Right atrium auricular region (tissue), 2 donors: ENCODE data around the gene SAP30L. TPM values are rescaled to one million over a fixed set of nuclear protein-coding genes. Genes with fewer than 3 reads are reported as not detected.

ENCODE experiments used
- DNase-seq: peaks from one replicate; pipeline ENCODE4 v3.0.0-alpha.2; 2019; ENCODE audit warnings: low spot score
- H3K27ac ChIP-seq, 2 donors: fragments of 200-600 bp; sonication (generic); 1 replicate in 1 of 2; 2 replicates in 1 of 2; pipeline ENCODE4 v1.5.1; 2016 to 2019
- H3K27me3 ChIP-seq, 2 donors: fragments of 200-600 bp; sonication (generic); one replicate each; pipeline versions ENCODE4 v1.5.1 to v1.6.0; 2017 to 2019
- H3K36me3 ChIP-seq: fragments of 200-600 bp; sonication (generic); one replicate; pipeline ENCODE4 v1.5.1; 2016
- H3K4me1 ChIP-seq, 2 donors: fragments of 200-600 bp; sonication (generic); one replicate each; pipeline versions ENCODE4 v1.5.1 to v1.6.0; 2017 to 2019
- H3K4me3 ChIP-seq, 2 donors: fragments of 200-600 bp; sonication (generic); 1 replicate in 1 of 2; 2 replicates in 1 of 2; pipeline ENCODE4 v1.5.1; 2017 to 2019; ENCODE audit warnings: mild to moderate bottlenecking in 1 of 2, moderate library complexity in 1 of 2
- H3K9me3 ChIP-seq, 2 donors: fragments of 200-600 bp; sonication (generic); one replicate each; pipeline ENCODE4 v1.5.1; 2019
- total RNA-seq, 2 donors: library from RNA; depleted of rRNA; stranded (reverse); fragments of >200 nt; gene quantifications; one replicate each; pipeline ENCODE4 v1.1.0, GENCODE V29; 2016
- TF ChIP-seq, protein P1 (sequence below), 2 donors: fragments of 200-600 bp; sonication (generic); IDR thresholded peaks; one replicate each; pipeline ENCODE4 v1.5.1; 2019; ENCODE audit warnings: antibody characterized with exemption in 2 of 2

Gene SAP30L
- total RNA-seq, 2 donors from 2014 or later = 17.1 to 18.9 TPM

DNA sequence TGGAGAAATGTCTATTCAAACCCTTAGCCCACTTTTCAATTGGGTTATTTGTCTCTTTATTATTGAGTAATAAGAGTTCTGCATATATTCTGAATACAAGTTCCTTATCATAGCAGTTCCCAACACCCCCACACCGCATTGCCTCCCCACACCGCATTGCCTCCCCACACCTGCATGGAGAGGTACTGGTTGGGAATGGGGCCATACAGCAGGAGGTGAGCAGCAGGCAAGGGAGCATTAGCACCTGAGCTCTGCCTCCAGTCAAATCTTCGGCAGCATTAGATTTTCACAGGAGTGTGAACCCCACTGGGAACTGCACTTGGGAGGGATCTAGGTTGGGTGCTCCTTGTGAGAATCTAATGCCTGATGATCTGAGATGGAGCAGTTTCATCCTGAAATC lies 10.6 kb upstream of the SAP30L start:
- Histone ChIP-seq H3K27ac (no peak overlapping the region), H3K4me3 (no peak overlapping the region), H3K27me3 (no peaks in the 10 kb centered on the region), H3K4me1 (no peaks in the 10 kb centered on the region), H3K9me3 (no peaks in the 10 kb centered on the region), H3K36me3 (peaks cover 7% of the 10 kb centered on the region)
- TF ChIP-seq, protein P1, sequence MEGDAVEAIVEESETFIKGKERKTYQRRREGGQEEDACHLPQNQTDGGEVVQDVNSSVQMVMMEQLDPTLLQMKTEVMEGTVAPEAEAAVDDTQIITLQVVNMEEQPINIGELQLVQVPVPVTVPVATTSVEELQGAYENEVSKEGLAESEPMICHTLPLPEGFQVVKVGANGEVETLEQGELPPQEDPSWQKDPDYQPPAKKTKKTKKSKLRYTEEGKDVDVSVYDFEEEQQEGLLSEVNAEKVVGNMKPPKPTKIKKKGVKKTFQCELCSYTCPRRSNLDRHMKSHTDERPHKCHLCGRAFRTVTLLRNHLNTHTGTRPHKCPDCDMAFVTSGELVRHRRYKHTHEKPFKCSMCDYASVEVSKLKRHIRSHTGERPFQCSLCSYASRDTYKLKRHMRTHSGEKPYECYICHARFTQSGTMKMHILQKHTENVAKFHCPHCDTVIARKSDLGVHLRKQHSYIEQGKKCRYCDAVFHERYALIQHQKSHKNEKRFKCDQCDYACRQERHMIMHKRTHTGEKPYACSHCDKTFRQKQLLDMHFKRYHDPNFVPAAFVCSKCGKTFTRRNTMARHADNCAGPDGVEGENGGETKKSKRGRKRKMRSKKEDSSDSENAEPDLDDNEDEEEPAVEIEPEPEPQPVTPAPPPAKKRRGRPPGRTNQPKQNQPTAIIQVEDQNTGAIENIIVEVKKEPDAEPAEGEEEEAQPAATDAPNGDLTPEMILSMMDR (IDR thresholded peaks at IDR 0.05) = no peak
- DNase-seq = no peak

- peaks cover 7% of the 10 kb centered on the region for H3K36me3 ChIP-seq
- TF ChIP-seq, protein P1 (IDR thresholded peaks at IDR 0.05) = no peak
- no peak for DNase-seq
- no peak overlapping the region for H3K27ac ChIP-seq
- H3K9me3 ChIP-seq = no peaks in the 10 kb centered on the region
- no peaks in the 10 kb centered on the region for H3K4me1 ChIP-seq
- H3K4me3 ChIP-seq = no peak overlapping the region
- no peaks in the 10 kb centered on the region for H3K27me3 ChIP-seq
These were observed 8.4 kb upstream of the SAP30L start for GRCh38 chr5:154437281-154437965.

GRCh38 chr5:154440540-154440939 lies 5.3 kb upstream of the SAP30L start:
- Histone ChIP-seq H3K9me3 (no peaks in the 10 kb centered on the region), H3K27me3 (no peaks in the 10 kb centered on the region), H3K4me3 (no peak overlapping the region), H3K4me1 (peaks cover 0 to 9% of the 10 kb centered on the region in 2 donors), H3K27ac (no peak overlapping the region), H3K36me3 (peaks cover 5% of the 10 kb centered on the region)
- TF ChIP-seq, protein P1 (IDR thresholded peaks at IDR 0.05) = no peak
- DNase-seq = no peak

DNA sequence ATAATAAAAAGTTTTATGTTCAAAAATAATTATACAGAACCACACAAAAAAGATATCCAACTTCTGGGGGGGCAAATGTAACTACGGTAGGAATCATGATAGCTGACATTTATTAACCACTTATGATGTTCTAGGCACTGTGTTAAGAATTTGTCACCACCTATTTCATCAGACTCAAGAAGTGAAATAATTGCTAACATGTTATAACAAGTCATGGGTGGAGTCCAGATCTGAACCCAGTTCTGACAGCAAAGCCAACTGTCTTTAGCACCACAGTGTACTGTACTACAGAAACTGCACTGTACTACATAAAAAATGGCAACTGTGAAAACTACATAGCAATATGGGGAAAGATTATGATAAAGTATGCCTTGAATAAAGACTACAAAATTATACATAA lies 3.0 kb upstream of the SAP30L start:
- Histone ChIP-seq H3K4me1 (peaks cover 0 to 19% of the 10 kb centered on the region in 2 donors), H3K4me3 (no peak overlapping the region), H3K36me3 (no peaks in the 10 kb centered on the region), H3K27me3 (no peaks in the 10 kb centered on the region), H3K9me3 (no peaks in the 10 kb centered on the region), H3K27ac (no peak overlapping the region)
- no peak for DNase-seq
- TF ChIP-seq, protein P1 (IDR thresholded peaks at IDR 0.05) = no peak

- Histone ChIP-seq H3K36me3 (no peaks in the 10 kb centered on the region), H3K9me3 (no peaks in the 10 kb centered on the region), H3K27me3 (no peaks in the 10 kb centered on the region), H3K4me3 (peak overlapping the region; percentile 94 to 97), H3K27ac (peak overlapping the region; percentile 78 to 79), H3K4me1 (peaks cover 0 to 36% of the 10 kb centered on the region in 2 donors)
- TF ChIP-seq, protein P1 (IDR thresholded peaks at IDR 0.05) = no peak
- DNase-seq = no peak
These were observed 1.0 kb upstream of the SAP30L start for GRCh38 chr5:154444556-154445421.
